ENCODE results near the gene ADAM19.

The ADAM19 gene

DNA sequence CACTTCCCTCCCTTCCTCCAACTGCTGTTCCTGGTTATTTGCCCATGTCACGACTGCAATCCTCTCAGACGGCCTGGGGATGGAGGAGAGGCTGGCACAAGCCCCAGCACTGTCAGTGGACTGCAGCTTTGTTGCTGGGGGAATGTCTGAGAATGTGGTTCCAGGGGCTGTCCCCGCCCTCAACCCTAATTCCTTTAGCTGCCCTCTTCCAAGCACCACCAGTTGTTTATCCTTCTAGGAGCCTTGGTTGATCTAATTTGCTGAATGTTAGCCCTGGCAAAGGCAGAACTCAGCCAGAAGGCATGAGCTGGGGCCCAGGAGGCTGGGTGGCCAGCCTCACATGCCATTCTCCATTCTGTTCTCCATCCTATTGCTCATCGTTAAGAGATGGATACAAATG, 51.6 kb downstream of the ADAM19 start:
- no peaks in the 10 kb centered on the region for H3K79me2 ChIP-seq (ENCODE audit: control insufficient read depth, insufficient read depth, low read length, unreplicated experiment)
- H3K4me3 ChIP-seq (ENCODE audit: low read depth, low read length): no peak overlapping the region
- no peaks in the 10 kb centered on the region for H3K4me1 ChIP-seq (ENCODE audit: control insufficient read depth, insufficient read depth, low read length, unreplicated experiment)
- no peak overlapping the region for H3K27ac ChIP-seq (ENCODE audit: low read depth, low read length)
- H2AFZ ChIP-seq (ENCODE audit: low read length, unreplicated experiment): no peak overlapping the region
- H3K36me3 ChIP-seq (ENCODE audit: insufficient read depth, low read length): no peaks in the 10 kb centered on the region
- H3K27me3 ChIP-seq (ENCODE audit: insufficient read depth, low read length): no peaks in the 10 kb centered on the region

DNA sequence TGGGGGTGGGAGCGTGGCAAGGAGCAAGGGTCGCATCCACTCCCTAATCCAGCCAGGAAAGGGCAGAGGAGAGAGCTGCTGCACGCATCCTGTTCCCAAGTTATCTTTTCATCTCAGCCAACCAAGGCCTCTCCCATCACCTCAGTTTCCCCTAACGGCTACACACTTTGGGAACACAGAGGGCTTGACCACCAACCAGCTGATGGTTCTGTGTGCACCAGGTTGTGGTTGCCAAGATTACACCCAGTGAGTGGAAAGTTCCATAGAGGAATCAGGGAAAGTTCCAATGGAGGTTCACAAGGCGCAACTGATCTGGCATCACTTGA, 53.9 kb downstream of the ADAM19 start:
- Histone ChIP-seq H3K27me3 (ENCODE audit: insufficient read depth, low read length) (no peaks in the 10 kb centered on the region), H3K4me1 (ENCODE audit: control insufficient read depth, insufficient read depth, low read length, unreplicated experiment) (peaks cover 9% of the 10 kb centered on the region), H3K4me3 (ENCODE audit: low read depth, low read length) (no peak overlapping the region), H3K36me3 (ENCODE audit: insufficient read depth, low read length) (no peaks in the 10 kb centered on the region), H2AFZ (ENCODE audit: low read length, unreplicated experiment) (no peak overlapping the region), H3K27ac (ENCODE audit: low read depth, low read length) (no peak overlapping the region), H3K79me2 (ENCODE audit: control insufficient read depth, insufficient read depth, low read length, unreplicated experiment) (no peaks in the 10 kb centered on the region)

DNA sequence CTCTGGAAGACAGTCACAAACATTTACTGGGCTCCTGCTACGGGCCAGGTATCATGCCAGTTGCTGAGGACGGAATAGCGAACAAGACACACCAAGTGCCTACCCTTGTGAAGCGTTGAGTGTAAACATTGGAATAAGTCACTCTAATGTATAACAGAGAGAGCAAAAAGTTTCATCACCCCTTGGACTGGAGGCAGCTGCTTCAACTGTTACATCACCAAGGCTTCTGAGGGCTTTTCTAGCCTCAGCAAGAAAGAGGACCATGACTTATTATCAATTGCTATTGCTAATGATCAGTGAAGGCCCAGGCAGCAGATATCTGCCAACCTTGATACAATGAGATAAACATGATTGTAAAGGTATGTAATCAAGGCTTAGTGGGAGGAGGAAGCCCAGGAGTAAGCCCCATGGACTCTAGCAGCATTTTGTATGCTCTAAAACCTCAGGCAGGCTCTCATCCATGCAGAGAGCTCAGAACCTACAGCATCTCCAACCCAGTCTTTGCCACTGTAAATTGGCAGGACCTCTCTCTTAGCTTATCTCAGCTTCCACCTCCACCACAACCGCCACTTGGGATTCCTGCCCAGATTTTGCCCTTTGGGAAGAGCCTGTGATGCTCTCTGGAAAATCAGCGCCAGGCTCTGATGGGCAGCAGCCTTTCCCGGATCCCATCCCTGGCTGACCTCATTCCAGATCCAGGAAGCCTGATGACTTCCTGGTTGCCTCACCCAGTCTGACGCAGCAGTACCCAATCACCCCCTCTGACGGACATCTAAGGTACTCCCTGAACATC, 54.5 kb downstream of the ADAM19 start:
- H2AFZ ChIP-seq (ENCODE audit: low read length, unreplicated experiment): no peak overlapping the region
- H3K27ac ChIP-seq (ENCODE audit: low read depth, low read length): no peak overlapping the region

DNA sequence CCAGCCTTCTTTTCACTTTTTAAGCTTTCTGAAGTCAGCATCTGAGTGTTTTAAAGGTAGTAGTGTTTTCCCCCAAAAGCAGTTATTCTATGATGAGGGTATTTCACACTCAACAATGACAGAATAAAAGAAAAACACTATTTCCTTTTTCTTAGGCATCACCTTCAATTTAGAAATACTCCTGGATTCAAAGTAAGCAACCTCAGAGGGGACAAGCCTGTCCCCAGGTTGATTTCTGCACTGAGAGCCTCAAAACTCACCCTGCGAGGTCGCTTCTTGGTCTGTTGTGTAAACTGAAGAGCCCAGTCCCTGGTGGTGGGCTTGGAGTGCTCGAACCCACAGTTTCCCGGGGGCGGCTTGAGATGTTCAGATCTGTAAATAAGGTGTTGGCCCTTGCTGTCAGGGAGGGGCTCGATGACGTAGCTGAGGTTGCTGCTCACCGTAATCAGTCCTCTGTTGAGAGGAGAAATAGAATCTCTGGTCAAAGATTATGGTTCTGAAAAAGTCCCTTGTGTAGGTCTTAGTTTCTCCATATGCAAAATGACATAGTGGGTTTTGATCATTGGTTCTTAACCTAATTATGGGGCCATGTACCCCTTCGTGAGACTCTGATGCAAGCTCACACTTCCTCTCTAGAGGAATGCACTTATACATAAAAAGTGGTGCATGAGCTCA, 55.9 kb downstream of the ADAM19 start:
- no peaks in the 10 kb centered on the region for H3K79me2 ChIP-seq (ENCODE audit: control insufficient read depth, insufficient read depth, low read length, unreplicated experiment)
- no peak overlapping the region for H2AFZ ChIP-seq (ENCODE audit: low read length, unreplicated experiment)
- H3K4me1 ChIP-seq (ENCODE audit: control insufficient read depth, insufficient read depth, low read length, unreplicated experiment): peaks cover 24% of the 10 kb centered on the region
- no peaks in the 10 kb centered on the region for H3K27me3 ChIP-seq (ENCODE audit: insufficient read depth, low read length)
- H3K27ac ChIP-seq (ENCODE audit: low read depth, low read length): no peak overlapping the region
- H3K36me3 ChIP-seq (ENCODE audit: insufficient read depth, low read length): no peaks in the 10 kb centered on the region
- no peak overlapping the region for H3K4me3 ChIP-seq (ENCODE audit: low read depth, low read length)

More for the DNA sequence above, 54.5 kb downstream of the ADAM19 start:
- Histone ChIP-seq H3K79me2 (ENCODE audit: control insufficient read depth, insufficient read depth, low read length, unreplicated experiment) (no peaks in the 10 kb centered on the region), H3K27me3 (ENCODE audit: insufficient read depth, low read length) (no peaks in the 10 kb centered on the region), H3K4me1 (ENCODE audit: control insufficient read depth, insufficient read depth, low read length, unreplicated experiment) (peaks cover 15% of the 10 kb centered on the region), H3K4me3 (ENCODE audit: low read depth, low read length) (no peak overlapping the region), H3K36me3 (ENCODE audit: insufficient read depth, low read length) (no peaks in the 10 kb centered on the region)

DNA sequence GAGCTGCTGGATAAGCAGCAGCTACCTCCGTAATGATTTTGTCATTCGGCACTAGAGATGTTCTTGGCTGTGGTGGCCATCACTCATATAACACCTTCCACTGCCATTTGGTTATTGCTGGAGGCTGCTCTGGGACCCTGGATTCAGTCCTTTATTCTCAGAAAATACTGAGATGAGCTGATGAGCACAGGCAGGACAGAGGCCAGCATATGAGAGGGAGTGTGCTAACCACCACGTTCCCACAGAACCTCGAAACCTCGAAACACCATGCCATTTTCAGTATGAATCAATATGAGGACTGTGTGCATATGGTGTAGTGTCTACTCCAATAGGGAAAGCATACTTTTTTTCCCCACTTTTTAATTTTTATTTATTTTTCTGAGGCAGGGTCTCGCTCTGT, 56.6 kb downstream of the ADAM19 start:
- no peaks in the 10 kb centered on the region for H3K36me3 ChIP-seq (ENCODE audit: insufficient read depth, low read length)
- no peak overlapping the region for H3K27ac ChIP-seq (ENCODE audit: low read depth, low read length)
- H3K79me2 ChIP-seq (ENCODE audit: control insufficient read depth, insufficient read depth, low read length, unreplicated experiment): no peaks in the 10 kb centered on the region

DNA sequence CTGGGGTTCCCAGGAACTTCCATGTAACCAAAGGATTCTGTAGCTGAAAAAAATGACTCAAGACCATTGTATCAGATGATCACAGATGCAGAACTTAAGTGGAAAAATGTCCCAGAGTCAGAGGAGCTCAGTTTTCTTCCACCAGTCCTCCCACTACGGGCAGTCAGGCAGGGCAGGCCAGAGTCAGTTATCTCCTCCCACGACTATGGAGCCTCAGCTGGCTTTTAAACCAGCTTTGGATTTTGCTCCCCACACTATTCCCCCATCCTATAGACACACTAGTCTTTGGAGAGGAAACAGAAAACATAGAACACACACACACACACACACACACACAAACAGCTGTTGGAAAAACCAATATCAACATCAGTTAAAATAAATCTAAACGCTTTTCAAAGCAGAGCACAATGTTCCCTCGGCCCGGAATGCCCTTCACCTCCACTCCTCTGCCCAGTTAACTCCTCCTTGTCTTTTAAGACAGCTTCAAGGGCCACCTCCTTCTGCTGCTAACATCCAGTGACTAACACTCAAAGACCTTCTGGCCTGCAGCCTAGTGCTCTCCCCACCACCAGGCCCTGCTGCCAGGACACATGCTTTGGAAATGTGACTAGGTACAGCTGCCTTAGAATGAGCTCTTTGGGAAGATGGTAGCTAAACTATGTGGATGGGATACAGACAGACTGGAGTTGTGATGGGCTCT, 58.8 kb downstream of the ADAM19 start:
- Histone ChIP-seq H3K27ac (ENCODE audit: low read depth, low read length) (peak overlapping the region; percentile 61), H3K27me3 (ENCODE audit: insufficient read depth, low read length) (no peaks in the 10 kb centered on the region), H2AFZ (ENCODE audit: low read length, unreplicated experiment) (peak overlapping the region; percentile 76), H3K79me2 (ENCODE audit: control insufficient read depth, insufficient read depth, low read length, unreplicated experiment) (no peaks in the 10 kb centered on the region), H3K36me3 (ENCODE audit: insufficient read depth, low read length) (no peaks in the 10 kb centered on the region), H3K4me3 (ENCODE audit: low read depth, low read length) (peak overlapping the region; percentile 11; the same call in 1 of the 2 replicates), H3K4me1 (ENCODE audit: control insufficient read depth, insufficient read depth, low read length, unreplicated experiment) (peaks cover 37% of the 10 kb centered on the region)

More for the DNA sequence above, 56.6 kb downstream of the ADAM19 start:
- Histone ChIP-seq H3K27me3 (ENCODE audit: insufficient read depth, low read length) (no peaks in the 10 kb centered on the region), H2AFZ (ENCODE audit: low read length, unreplicated experiment) (no peak overlapping the region), H3K4me1 (ENCODE audit: control insufficient read depth, insufficient read depth, low read length, unreplicated experiment) (peaks cover 24% of the 10 kb centered on the region), H3K4me3 (ENCODE audit: low read depth, low read length) (no peak overlapping the region)

DNA sequence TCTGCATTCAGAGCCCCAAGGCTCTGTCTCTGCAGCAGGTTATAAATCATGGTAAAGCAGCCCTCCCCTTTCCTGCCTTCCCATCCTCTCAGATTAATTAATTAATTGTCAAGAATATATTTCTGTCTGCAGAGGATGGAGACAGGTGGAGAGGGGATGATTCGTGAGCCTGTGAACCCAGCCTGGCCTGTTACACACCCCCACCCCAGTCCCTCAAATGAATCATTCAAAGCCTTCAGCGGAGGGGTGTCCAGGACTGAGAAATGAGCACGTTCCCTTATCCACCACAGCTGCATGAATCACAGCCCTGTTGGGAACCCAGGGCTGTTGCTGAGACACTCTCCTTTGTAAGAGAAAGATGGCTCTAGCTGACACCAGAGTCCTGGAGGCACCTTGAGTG, 59.6 kb downstream of the ADAM19 start:
- H3K4me1 ChIP-seq (ENCODE audit: control insufficient read depth, insufficient read depth, low read length, unreplicated experiment): peaks cover 42% of the 10 kb centered on the region
- H3K4me3 ChIP-seq (ENCODE audit: low read depth, low read length): peak overlapping the region; percentile 11; the same call in 1 of the 2 replicates
- H3K36me3 ChIP-seq (ENCODE audit: insufficient read depth, low read length): no peaks in the 10 kb centered on the region
- no peak overlapping the region for H2AFZ ChIP-seq (ENCODE audit: low read length, unreplicated experiment)
- no peaks in the 10 kb centered on the region for H3K27me3 ChIP-seq (ENCODE audit: insufficient read depth, low read length)
- no peaks in the 10 kb centered on the region for H3K79me2 ChIP-seq (ENCODE audit: control insufficient read depth, insufficient read depth, low read length, unreplicated experiment)
- H3K27ac ChIP-seq (ENCODE audit: low read depth, low read length): peak overlapping the region; percentile 61

DNA sequence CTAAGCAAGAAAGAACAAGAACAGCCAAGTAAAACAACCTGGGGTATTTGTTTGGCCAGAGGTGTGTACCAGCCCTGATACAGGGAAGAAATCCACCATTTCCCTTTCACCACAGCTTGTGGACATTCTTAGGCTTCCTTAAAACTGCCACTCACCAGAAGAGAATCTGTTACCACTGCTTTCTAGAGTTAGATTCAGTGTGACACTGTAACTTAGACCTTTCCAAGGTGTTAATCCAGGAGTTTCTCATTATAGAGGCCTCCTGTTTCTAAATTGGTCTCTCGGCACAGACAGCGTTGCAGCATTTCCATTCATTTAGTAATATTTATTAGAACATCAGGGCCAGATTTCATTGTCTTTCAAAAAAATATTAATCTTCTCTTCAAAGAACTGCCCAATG, 60.6 kb downstream of the ADAM19 start:
- H3K36me3 ChIP-seq (ENCODE audit: insufficient read depth, low read length): no peaks in the 10 kb centered on the region

DNA sequence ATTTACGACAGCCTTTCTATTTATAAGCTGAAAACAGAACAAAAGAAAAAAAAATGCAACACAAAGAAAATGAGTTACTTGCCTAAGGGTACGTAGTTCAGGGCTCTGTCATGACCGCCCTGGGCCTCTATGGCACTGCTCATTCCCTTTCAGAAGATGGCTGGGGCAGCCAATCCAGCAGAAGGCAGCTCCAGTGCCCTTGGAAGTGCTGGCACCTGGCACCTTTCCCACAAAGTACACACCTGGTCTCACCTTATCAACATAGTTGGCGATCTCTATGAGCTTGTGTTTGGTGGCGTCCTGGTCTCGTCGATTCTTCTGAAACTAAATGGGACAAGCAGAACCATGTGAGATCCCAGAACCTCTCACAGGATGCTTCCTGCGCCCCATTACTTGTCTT, 62.4 kb downstream of the ADAM19 start:
- Histone ChIP-seq H2AFZ (ENCODE audit: low read length, unreplicated experiment) (no peak overlapping the region), H3K4me1 (ENCODE audit: control insufficient read depth, insufficient read depth, low read length, unreplicated experiment) (peaks cover 46% of the 10 kb centered on the region), H3K4me3 (ENCODE audit: low read depth, low read length) (no peak overlapping the region), H3K36me3 (ENCODE audit: insufficient read depth, low read length) (no peaks in the 10 kb centered on the region), H3K79me2 (ENCODE audit: control insufficient read depth, insufficient read depth, low read length, unreplicated experiment) (no peaks in the 10 kb centered on the region), H3K27me3 (ENCODE audit: insufficient read depth, low read length) (no peaks in the 10 kb centered on the region), H3K27ac (ENCODE audit: low read depth, low read length) (no peak overlapping the region)

More for the DNA sequence above, 60.6 kb downstream of the ADAM19 start:
- H3K4me3 ChIP-seq (ENCODE audit: low read depth, low read length): no peak overlapping the region
- H3K4me1 ChIP-seq (ENCODE audit: control insufficient read depth, insufficient read depth, low read length, unreplicated experiment): peaks cover 46% of the 10 kb centered on the region
- H3K27me3 ChIP-seq (ENCODE audit: insufficient read depth, low read length): no peaks in the 10 kb centered on the region
- H3K79me2 ChIP-seq (ENCODE audit: control insufficient read depth, insufficient read depth, low read length, unreplicated experiment): no peaks in the 10 kb centered on the region
- no peak overlapping the region for H2AFZ ChIP-seq (ENCODE audit: low read length, unreplicated experiment)
- H3K27ac ChIP-seq (ENCODE audit: low read depth, low read length): no peak overlapping the region

DNA sequence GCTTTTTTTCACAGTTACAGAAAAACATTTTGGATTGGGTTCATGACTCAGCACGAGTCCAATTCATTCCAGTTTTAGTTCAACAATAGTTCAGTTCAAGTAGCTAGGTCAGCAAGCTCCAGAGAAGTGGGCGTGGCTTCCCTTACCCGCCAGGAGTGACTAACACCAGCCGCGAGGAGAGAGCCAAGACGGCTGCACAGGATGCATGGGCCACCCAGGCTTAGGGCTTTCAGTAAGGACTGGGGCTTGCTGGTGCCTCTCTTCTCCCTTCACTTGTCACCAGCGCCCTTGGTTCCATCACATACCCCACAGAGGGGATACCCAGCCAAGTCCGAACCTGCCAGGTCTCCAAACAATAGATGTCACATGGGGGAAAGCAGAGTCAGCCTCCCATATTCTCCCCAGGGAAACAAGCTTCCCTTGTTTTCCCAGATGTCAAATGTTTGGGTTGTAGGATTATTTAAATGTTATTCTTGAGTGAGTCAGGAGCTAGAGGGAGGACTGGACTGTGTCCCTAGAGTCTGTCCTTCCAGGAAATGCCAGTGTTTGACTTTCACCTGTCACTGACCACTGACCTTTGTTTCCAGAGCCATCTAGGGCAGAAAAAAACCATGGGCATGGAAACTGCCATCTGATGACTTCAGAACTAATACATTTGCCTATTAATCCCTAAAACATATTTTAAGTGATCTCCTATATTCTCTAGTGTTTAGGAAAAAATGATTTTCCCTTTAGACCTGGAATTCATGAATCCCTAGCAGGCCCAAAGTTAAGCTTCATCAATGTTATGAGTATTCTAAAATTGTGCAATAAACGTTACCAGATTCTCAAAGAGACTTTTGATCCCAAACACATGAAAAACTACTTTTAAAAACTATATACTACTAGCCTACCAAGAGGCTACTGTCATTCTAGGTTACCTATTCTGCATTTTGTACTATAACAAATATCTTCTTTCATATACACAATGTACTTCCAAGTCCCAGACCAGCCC, 63.6 kb downstream of the ADAM19 start:
- peaks cover 49% of the 10 kb centered on the region for H3K4me1 ChIP-seq (ENCODE audit: control insufficient read depth, insufficient read depth, low read length, unreplicated experiment)
- peak overlapping the region; percentile 2; the same call in 1 of the 2 replicates for H3K4me3 ChIP-seq (ENCODE audit: low read depth, low read length)
- no peak overlapping the region for H2AFZ ChIP-seq (ENCODE audit: low read length, unreplicated experiment)
- H3K27me3 ChIP-seq (ENCODE audit: insufficient read depth, low read length): no peaks in the 10 kb centered on the region
- peak overlapping the region; percentile 75 for H3K27ac ChIP-seq (ENCODE audit: low read depth, low read length)
- no peaks in the 10 kb centered on the region for H3K36me3 ChIP-seq (ENCODE audit: insufficient read depth, low read length)
- H3K79me2 ChIP-seq (ENCODE audit: control insufficient read depth, insufficient read depth, low read length, unreplicated experiment): no peaks in the 10 kb centered on the region

Data from ACC112 (cell line).